Germinal center (tissue), 1 donor: ENCODE data around the gene TOM1L2.

Source experiments
- DNase-seq: peaks from one replicate; pipeline ENCODE4 v3.0.0; 2012; ENCODE audit warnings: mixed read lengths, low spot score

The TOM1L2 gene

DNA sequence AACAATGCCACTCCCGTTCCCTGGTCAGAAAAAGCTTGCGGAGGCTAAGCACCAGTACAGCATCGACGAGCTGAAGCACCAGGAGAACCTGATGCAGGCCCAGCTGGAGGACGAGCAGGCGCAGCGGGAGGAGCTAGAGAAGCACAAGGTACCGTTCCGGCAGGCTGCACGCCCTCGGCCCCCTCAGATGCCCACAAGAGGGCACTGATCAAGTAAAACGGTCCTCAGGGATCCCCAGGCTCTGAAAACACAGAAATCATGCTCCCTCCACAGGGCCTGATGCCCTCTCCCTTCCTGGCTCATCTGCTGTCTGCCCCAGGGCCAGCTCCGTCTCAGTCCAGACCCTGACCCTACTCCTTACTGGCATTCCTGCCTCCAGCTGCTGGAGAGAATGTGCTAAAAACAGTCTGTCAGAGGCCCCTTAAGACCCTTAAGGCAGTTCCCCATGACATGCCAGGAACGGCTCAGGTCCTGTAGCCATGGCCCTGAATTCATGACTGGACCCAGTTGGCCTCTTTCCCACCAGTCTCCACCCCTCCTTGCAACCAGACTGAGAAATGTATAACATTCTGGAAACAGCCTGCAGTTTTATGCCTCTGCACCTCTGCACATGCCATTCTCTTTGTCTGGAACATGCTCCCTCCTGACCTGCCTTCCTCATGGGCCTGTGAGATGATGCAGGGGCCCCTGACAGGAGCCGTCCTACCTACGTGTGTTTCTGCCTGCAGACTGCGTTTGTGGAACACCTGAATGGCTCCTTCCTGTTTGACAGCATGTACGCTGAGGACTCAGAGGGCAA is 22.3 kb upstream of the TOM1L2 start:
- DNase-seq, result peak; percentile 24

DNA sequence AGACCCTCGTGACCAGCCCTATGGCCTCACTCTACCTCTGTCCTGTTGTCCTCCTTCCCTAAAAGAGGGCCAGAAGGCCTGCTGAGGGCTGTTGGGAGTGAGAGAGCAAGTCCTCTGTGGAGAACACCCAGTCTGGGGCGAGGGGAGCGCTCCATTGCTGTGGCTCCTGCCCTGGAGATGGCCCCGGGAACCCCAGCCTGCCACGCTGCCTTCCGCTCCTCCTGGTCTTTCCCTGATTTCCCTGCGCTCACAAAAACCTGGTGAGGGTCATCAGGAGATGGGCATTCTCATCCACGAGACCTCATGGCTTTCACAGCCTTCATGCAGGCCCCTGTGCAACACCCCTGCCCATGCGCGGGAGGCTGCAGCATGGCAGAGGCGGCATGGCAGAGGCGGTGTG is 21.7 kb upstream of the TOM1L2 start:
- DNase-seq, result no peak

DNA sequence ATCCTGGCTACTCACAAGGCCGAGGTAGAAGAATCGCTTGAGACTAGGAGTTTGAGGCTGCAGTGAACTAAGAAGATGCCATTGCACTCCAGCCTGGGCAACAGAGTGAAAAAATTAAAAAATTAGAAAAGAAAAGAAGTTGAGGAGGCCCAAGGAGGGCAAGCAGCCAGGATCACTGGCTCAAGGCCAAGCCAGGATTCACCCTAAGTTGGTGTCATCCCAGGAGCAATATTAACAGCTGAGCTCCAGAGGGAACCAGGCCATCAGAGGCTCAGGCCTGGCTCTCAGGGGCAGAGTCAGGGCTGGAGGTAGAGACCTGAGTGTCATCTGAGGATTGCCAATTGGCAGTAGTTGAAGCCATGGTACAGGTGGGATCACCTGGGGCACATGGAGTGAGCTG is 21.2 kb upstream of the TOM1L2 start:
- no peak for DNase-seq

DNA sequence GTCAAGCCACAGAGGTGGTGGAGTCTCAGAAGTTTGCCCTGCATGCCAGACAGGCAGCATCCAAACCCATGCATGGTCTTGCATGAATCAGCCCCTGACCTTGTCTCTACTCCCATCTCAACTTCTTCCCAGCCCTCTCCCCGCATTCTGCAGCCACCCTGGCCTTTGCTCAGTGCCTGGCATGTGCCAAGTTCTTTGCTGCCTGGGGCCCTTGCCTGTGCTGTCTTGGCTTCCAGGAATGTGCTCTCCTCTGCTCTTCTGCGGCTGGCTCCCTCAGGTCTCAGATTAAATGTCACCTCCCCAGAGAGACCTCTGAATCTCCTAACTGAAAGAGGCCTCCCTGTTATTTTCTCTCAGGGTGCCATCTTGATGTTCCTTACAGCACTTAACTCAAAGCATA is 18.1 kb upstream of the TOM1L2 start:
- no peak for DNase-seq

- no peak for DNase-seq
Measured at GRCh38 chr17:17989618-17990017, 17.4 kb upstream of the TOM1L2 start.

DNA sequence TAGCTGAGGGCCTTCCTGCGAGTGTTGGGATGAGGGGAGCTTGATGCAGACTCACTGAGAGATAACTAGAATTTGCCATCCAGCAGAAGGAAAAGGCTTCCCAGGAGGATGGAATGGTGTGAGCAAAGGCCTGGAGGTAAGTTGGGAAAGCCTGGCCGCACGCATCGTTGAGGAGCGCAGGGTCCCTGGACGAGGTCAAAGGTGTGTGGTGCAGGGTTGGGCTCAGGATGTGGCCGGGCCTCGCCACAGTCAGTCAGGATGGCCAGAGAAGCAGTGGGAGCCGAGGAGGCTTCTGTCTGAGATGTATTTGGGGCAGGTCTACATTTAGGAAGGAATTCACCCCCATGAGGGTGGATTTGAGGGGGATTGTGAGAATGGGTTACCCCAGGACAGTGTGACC is 16.9 kb upstream of the TOM1L2 start:
- no peak for DNase-seq

GRCh38 chr17:17988427-17988945 is 16.3 kb upstream of the TOM1L2 start:
- no peak for DNase-seq

DNA sequence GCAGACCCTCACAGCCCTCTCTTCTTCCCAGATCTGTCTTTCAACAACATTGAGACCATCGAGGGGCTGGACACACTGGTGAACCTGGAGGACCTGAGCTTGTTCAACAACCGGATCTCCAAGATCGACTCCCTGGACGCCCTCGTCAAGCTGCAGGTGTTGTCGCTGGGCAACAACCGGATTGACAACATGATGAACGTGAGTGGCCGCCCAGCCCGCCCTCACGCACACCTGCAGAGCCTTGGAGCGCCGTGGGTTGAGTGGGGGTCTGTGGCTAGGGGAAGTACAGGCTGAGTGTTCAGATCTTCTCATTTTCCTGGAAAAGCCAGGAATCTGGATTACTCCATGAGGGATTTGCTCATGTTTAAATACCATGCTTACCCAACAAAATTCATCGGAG is 15.7 kb upstream of the TOM1L2 start:
- DNase-seq, result no peak

DNA sequence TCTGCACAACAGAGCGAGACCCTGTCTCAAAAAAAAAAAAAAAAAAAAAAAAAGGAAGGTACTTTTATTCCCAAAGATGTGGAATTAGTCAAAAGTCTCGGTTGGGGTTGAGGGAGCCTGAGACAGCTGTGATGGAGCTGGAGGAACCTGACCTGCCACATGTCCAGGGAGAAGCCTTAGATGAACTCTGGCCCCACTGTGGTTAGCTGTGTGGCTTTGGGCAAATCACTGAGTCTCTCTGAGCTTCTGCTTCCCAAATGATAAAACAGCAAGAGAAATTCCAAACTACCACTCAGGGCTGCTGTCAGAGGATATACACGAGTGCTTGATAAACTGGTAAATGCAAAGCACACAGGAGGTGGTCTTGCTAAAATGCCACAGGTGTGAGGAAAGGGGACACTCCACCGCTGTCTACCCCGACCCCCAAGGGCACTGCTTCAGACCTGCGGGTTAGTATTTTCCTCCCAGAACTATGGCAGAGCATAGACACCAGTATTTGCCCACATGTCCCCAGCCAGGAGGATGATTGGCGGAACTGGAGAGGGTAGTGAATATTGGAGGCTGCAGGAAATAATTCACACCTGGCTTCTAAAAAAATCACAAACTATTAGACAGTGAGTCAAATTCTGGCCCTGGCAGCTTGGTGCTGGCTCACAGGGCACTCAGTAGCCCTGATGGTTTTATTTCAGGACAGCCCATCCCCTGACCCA is 15.1 kb upstream of the TOM1L2 start:
- no peak for DNase-seq

GRCh38 chr17:17985555-17985954 is 13.4 kb upstream of the TOM1L2 start:
- DNase-seq, result no peak

- no peak for DNase-seq
Measured at GRCh38 chr17:17985153-17985552, 13.0 kb upstream of the TOM1L2 start.

- DNase-seq, result no peak
Measured at GRCh38 chr17:17983776-17984175, 11.6 kb upstream of the TOM1L2 start.

- DNase-seq, result no peak
Measured at GRCh38 chr17:17983376-17983775, 11.2 kb upstream of the TOM1L2 start.

GRCh38 chr17:17982801-17983200 is 10.6 kb upstream of the TOM1L2 start:
- no peak for DNase-seq

- no peak for DNase-seq
Measured at GRCh38 chr17:17981330-17981729, 9.1 kb upstream of the TOM1L2 start.

- DNase-seq, result no peak
Measured at GRCh38 chr17:17979778-17980177, 7.6 kb upstream of the TOM1L2 start.

DNA sequence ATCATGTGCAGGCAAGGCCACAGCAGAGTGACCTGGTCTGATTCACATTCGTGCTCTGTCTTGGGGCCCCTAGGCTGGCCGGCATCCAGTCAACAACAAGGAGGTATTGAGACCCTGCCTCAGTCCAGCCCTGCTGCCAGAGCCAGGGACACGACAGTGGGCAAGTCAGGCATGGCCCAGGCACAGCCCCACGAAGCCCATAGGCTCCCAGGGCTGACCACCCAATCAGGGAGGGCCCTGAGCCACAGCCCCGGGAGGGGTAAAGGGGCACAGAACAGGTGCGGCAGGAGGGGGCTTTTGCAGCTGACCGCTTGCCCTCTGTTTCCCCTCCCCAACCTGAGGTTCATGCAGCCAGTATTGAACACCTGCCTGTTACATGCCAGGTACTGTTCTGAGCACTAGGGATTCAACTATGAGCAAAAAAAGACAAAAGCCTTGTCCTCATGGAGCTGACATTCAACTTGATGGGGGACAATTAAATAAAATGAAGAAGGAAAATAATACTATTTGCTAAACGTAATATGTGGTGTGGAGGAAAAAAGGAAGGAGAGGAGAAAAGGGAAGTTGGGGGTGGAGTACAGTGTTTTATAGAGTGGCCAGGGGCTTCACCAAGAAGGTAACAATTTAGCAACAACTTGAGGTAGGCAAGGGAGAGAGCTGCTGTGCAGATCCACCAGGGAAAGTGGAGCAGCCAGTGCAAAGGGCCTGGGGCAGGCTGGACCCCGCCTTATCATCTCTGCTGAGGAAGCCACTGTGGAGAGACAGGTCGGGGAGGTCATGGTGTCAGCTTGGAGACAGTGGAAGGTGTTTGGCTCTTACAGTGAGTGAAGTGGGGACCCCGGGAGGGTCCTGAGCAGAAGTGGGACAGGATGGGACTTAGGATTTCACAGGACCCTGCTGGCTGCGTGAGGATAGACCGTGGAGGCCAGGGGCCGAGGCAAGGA is 6.6 kb upstream of the TOM1L2 start:
- no peak for DNase-seq

DNA sequence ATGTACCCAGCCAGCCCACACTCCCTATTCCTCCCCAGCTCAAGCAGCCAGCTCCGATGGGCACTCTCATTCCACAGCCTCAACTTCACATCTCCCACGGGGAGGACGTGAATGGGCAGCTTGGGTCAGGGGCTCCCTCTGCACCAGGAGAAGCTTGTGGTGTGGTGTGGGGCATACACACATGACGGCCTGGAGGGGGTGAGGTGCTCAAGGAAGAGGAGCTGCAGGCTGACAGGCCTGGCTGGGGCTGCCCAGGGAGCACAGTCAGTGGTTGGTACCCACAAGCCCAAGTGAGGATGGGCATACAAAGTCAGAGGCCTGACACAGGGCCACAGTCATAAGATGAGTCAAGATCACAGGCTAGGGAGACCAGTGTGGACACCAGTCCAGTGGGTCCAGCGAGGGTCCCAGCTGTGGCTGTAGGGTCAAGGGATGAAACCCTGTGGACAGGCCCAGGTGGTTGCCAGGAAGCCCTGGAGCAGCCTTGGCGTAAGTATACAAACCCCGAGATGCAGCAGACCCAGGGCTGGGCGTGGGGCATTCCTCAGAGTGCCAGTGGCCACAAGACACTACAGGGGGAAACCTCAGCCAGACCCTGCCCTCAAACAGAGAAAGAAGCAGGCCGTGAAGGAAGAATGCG is 4.9 kb upstream of the TOM1L2 start:
- no peak for DNase-seq

DNA sequence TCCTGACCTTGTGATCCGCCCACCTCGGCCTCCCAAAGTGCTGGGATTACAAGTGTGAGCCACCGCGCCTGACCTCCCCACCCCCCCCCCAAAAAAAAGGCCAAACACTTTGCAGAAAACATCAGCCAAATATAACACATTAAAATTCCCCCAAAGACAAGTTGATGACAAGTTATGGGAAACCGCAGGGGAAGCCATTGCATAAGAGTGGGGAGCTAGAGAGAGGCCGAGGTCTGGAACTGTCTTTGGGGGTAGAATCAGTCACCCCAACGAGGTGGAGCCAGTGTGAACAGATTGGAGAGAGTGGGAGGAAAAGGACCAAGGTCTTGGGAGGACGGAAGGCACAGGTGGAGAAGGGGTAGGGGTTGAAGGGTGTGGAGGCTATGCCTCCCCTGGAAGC is 3.2 kb upstream of the TOM1L2 start:
- no peak for DNase-seq

- DNase-seq, result no peak
Measured at GRCh38 chr17:17972952-17973254, 703 bp upstream of the TOM1L2 start.

GRCh38 chr17:17971431-17972125 is 622 bp downstream of the TOM1L2 start:
- DNase-seq, result peak; percentile 19
